ENCODE measurements around the gene PHACTR1.

- TF ChIP-seq EZH2 (IDR thresholded peaks at IDR 0.05; ENCODE audit: insufficient read depth, poor library complexity, severe bottlenecking) (no peak), EZH2phosphoT487 (IDR thresholded peaks at IDR 0.05; ENCODE audit: insufficient read depth, low read depth) (no peak)
Observed at GRCh38 chr6:12715437-12715836, 1.1 kb upstream of the PHACTR1 start.

Measured in GM23248 (cell line).